Activated CD4-positive, alpha-beta T cell treated with anti-CD3 and anti-CD28 coated beads, Interleukin-2, amount 50 U/mL, for 1 hour (primary cell): ENCODE measurements around the gene CGGBP1.
A peak's percentile ranks its signal among the peaks of the same experiment; 100 is the strongest.
"Not testable (repeated sequence)": the region's sequence is repeated elsewhere in the genome, so short reads cannot be mapped to it uniquely, and the experiment has no call there.

Experiments used
- DNase-seq: peaks from one replicate; pipeline ENCODE4 v3.0.0-alpha.2; 2020

CGGBP1 gene

GRCh38 chr3:88033808-88034207, 25.0 kb downstream of the CGGBP1 start:
- no peak for DNase-seq

GRCh38 chr3:88033079-88033478, 25.7 kb downstream of the CGGBP1 start:
- no peak for DNase-seq

GRCh38 chr3:88032245-88032644, 26.6 kb downstream of the CGGBP1 start:
- no peak for DNase-seq

GRCh38 chr3:88031642-88032077, 27.1 kb downstream of the CGGBP1 start:
- DNase-seq = peak; percentile 9

- DNase-seq = no peak
These were observed 28.6 kb downstream of the CGGBP1 start for GRCh38 chr3:88030210-88030609.

GRCh38 chr3:88028876-88029275, 29.9 kb downstream of the CGGBP1 start:
- no peak for DNase-seq

GRCh38 chr3:88025001-88025552, 33.7 kb downstream of the CGGBP1 start:
- no peak for DNase-seq

- no peak for DNase-seq
These were observed 39.8 kb downstream of the CGGBP1 start for GRCh38 chr3:88019024-88019423.

GRCh38 chr3:88015656-88016055, 43.1 kb downstream of the CGGBP1 start:
- not testable (repeated sequence) for DNase-seq

GRCh38 chr3:88013592-88013991, 45.2 kb downstream of the CGGBP1 start:
- DNase-seq = no peak

- DNase-seq = no peak
These were observed 48.0 kb downstream of the CGGBP1 start for GRCh38 chr3:88010810-88011209.

GRCh38 chr3:88009066-88009465, 49.7 kb downstream of the CGGBP1 start:
- DNase-seq = no peak

- DNase-seq = no peak
These were observed 53.7 kb downstream of the CGGBP1 start for GRCh38 chr3:88005066-88005465.

GRCh38 chr3:88003115-88003755, 55.6 kb downstream of the CGGBP1 start:
- DNase-seq = no peak

GRCh38 chr3:88002448-88002847, 56.4 kb downstream of the CGGBP1 start:
- DNase-seq = no peak
